Spleen (tissue), 11 donors: ENCODE results near the gene BCL3. TPM values are rescaled to one million over a fixed set of nuclear protein-coding genes. Genes with fewer than 3 reads are reported as not detected.
A peak's percentile ranks its signal among the peaks of the same experiment; 100 is the strongest.

Experiments used
- DNase-seq: peaks from one replicate; pipeline ENCODE4 v3.0.0-alpha.2; 2020
- H3K27ac ChIP-seq, 8 donors: fragments of 200-600 bp; sonication (generic) in 7 of 8; 1 replicate in 4 of 8; 2 replicates in 4 of 8; pipeline versions ENCODE4 v1.5.0 to v1.8.0; 2016 to 2021; ENCODE audit warnings: inconsistent platforms in 4 of 8, mild to moderate bottlenecking in 4 of 8, moderate library complexity in 1 of 8
- H3K27me3 ChIP-seq, 7 donors: fragments of 200-600 bp; sonication (generic) in 6 of 7; replicated peaks in 1 of 7; 1 replicate in 4 of 7; 2 replicates in 3 of 7; pipeline versions ENCODE4 v1.5.0 to v1.8.0; 2016 to 2021; ENCODE audit warnings: inconsistent platforms in 3 of 7, mild to moderate bottlenecking in 1 of 7
- H3K36me3 ChIP-seq, 6 donors: fragments of 200-600 bp; sonication (generic) in 5 of 6; 1 replicate in 4 of 6; 2 replicates in 2 of 6; pipeline versions ENCODE4 v1.5.0 to v1.8.0; 2016 to 2021; ENCODE audit warnings: inconsistent platforms in 2 of 6
- H3K4me1 ChIP-seq, 6 donors: fragments of 200-600 bp; sonication (generic) in 5 of 6; 1 replicate in 3 of 6; 2 replicates in 3 of 6; pipeline versions ENCODE4 v1.5.0 to v1.8.0; 2016 to 2021; ENCODE audit warnings: inconsistent platforms in 3 of 6
- H3K4me3 ChIP-seq, 8 donors: fragments of 200-600 bp; sonication (generic) in 7 of 8; 1 replicate in 4 of 8; 2 replicates in 4 of 8; pipeline versions ENCODE4 v1.5.0 to v1.8.0; 2016 to 2021; ENCODE audit warnings: inconsistent platforms in 4 of 8, mild to moderate bottlenecking in 4 of 8, moderate library complexity in 2 of 8
- H3K9me3 ChIP-seq, 8 donors: fragments of 200-600 bp; sonication (generic) in 7 of 8; 1 replicate in 4 of 8; 2 replicates in 4 of 8; pipeline versions ENCODE4 v1.5.0 to v1.8.0; 2016 to 2021; ENCODE audit warnings: inconsistent platforms in 4 of 8
- POLR2A ChIP-seq, 3 donors: fragments of 450-650 bp; IDR thresholded peaks; one replicate each; pipeline ENCODE4 v1.5.1; 2017; ENCODE audit warnings: antibody characterized with exemption in 3 of 3, mild to moderate bottlenecking in 1 of 3
- POLR2AphosphoS5 ChIP-seq, 3 donors: sonication (generic); formaldehyde crosslinking; IDR thresholded peaks; one replicate each; pipeline ENCODE4 v1.5.1; 2017; ENCODE audit warnings: antibody characterized with exemption in 3 of 3
- WGBS, 5 donors: extraction: QIAGEN DNeasy Blood & Tissue Kit in 3 of 5; methylation state at CpG; one replicate each; pipeline versions ENCODE4 v1.1.5 to v1.1.7; 2013 to 2018; 5-methylcytosine and 5-hydroxymethylcytosine counted together
- intact Hi-C: fragments of 100-400 bp; cut with DNase I; formaldehyde crosslinking; loops from one replicate; pipeline ENCODE4 v1.15.0; 2023; ENCODE audit warnings: low total_unique reads
- microRNA-seq, 3 donors: library from miRNA; unstranded; fragments of <30 nt; microRNA quantifications; one replicate each; pipeline versions ENCODE4 to v1.1.0, GENCODE V29; 2019 to 2020
- polyA plus RNA-seq, 3 donors: library from polyadenylated mRNA; stranded (reverse); fragments of 200-250 nt; gene quantifications; one replicate each; pipeline ENCODE4 v1.2.1, GENCODE V29; 2013
- small RNA-seq, 4 donors: library from RNA; depleted of rRNA; stranded (forward); fragments of <200 nt; gene quantifications; one replicate each; pipeline ENCODE3, GENCODE V24; 2016
- total RNA-seq, 7 donors: library from RNA; depleted of rRNA in 3 of 7; stranded (reverse); fragments of >200 nt in 3 of 7; fragmentation: NEBNext Ultra II Directional in 4 of 7; extraction: Animal tissue kit (Norgen Biotek cat#: 25700) in 4 of 7; gene quantifications; one replicate each; pipeline versions ENCODE4 v1.1.0 to v1.2.1, GENCODE V29; 2016 to 2021
- TF ChIP-seq, protein P1 (sequence below), 11 experiments: fragments of 200-600 bp in 7 of 11; fragments of 450-650 bp in 4 of 11; sonication (generic) in 4 of 11; IDR thresholded peaks in 8 of 11; conservative IDR thresholded peaks in 3 of 11; 1 replicate in 7 of 11; 2 replicates in 4 of 11; pipeline versions ENCODE4 v1.4.0 to v1.8.0; 2016 to 2021; ENCODE audit warnings: antibody characterized with exemption in 11 of 11, inconsistent platforms in 4 of 11, mild to moderate bottlenecking in 1 of 11
- donor health status: healthy with polysubstance abuse.
- donor health status: DM: no; HTN: no; CAD: no; lungs with moderate emphysema.
- donor health status: DM: no; HTN: no; CAD: no.
- donor health status: Bipolar disorder and iron deficiency.
- donor health status: healthy.
- donor health status: DM: no; HTN: no; CAD: no.
- donor health status: DM: yes; HTN: yes; CAD: no.

BCL3 gene
- total and polyA plus RNA-seq, 10 donors, result 26.5 to 229 (median 76.9) TPM

DNA sequence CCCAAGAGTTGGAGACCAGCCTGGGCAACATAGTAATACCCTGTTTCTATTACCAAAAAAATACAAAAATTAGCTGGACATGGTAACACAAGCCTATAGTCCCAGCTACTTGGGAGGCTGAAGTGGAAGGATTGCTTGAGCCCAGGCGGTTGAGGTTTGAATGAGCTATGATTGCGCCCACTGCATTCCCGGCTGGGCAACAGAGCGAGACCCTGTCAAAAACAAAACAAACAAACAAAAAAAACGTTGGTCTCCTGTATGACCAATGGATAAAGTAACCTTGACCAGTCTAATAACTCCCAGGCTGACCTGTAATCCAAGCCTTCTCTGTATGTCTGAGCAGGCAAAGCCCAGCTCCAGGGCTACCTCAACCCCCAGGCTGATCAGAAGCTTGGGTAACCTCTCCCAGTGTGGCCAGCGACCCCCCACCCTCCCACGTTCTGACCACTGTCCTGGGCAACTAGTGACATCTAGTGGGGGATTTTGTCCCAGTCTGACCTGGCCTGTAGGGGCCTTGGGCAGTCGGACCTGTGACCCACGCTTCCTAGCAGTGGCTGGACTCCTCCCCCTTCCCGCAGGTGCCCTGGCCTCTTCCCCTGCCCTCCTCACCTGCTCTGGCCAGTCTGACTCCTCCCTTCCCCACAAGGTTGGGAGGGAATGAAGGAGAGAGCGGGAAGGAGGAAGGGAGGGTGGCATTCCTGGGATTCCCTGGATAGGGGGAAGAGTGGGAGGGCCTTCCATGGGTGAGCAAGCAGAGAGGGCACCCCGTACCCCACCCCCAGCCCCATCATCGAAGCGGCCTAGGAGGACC is 59.3 kb downstream of the BCL3 start:
- TF ChIP-seq POLR2A (IDR thresholded peaks at IDR 0.05) (no peak), POLR2AphosphoS5 (IDR thresholded peaks at IDR 0.05) (no peak)
- TF ChIP-seq, protein P1, sequence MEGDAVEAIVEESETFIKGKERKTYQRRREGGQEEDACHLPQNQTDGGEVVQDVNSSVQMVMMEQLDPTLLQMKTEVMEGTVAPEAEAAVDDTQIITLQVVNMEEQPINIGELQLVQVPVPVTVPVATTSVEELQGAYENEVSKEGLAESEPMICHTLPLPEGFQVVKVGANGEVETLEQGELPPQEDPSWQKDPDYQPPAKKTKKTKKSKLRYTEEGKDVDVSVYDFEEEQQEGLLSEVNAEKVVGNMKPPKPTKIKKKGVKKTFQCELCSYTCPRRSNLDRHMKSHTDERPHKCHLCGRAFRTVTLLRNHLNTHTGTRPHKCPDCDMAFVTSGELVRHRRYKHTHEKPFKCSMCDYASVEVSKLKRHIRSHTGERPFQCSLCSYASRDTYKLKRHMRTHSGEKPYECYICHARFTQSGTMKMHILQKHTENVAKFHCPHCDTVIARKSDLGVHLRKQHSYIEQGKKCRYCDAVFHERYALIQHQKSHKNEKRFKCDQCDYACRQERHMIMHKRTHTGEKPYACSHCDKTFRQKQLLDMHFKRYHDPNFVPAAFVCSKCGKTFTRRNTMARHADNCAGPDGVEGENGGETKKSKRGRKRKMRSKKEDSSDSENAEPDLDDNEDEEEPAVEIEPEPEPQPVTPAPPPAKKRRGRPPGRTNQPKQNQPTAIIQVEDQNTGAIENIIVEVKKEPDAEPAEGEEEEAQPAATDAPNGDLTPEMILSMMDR (IDR thresholded peaks at IDR 0.05 in 8 of 11, conservative IDR thresholded peaks at IDR 0.05 in 3 of 11), result peak in 7 of 11 experiments; percentile 32 to 51 (median 37)
- Histone ChIP-seq H3K9me3 (peaks cover 0 to 5% (median 0%) of the 10 kb centered on the region in 8 donors), H3K27ac (peak overlapping the region in 6 of 8 donors; percentile 8 to 75 (median 64)), H3K36me3 (peaks cover 0 to 6% (median 0%) of the 10 kb centered on the region in 6 donors), H3K27me3 (peaks cover 0 to 36% (median 0%) of the 10 kb centered on the region in 7 donors), H3K4me3 (peak overlapping the region in 2 of 8 donors; percentile 56 to 71), H3K4me1 (peaks cover 6 to 35% (median 27%) of the 10 kb centered on the region in 6 donors)
- WGBS, 5 donors, result 29 to 42% (median 34%) methylated on average over 14 of the region's 14 CpGs
- intact Hi-C loops, result no loop called here
- no peak for DNase-seq

DNA sequence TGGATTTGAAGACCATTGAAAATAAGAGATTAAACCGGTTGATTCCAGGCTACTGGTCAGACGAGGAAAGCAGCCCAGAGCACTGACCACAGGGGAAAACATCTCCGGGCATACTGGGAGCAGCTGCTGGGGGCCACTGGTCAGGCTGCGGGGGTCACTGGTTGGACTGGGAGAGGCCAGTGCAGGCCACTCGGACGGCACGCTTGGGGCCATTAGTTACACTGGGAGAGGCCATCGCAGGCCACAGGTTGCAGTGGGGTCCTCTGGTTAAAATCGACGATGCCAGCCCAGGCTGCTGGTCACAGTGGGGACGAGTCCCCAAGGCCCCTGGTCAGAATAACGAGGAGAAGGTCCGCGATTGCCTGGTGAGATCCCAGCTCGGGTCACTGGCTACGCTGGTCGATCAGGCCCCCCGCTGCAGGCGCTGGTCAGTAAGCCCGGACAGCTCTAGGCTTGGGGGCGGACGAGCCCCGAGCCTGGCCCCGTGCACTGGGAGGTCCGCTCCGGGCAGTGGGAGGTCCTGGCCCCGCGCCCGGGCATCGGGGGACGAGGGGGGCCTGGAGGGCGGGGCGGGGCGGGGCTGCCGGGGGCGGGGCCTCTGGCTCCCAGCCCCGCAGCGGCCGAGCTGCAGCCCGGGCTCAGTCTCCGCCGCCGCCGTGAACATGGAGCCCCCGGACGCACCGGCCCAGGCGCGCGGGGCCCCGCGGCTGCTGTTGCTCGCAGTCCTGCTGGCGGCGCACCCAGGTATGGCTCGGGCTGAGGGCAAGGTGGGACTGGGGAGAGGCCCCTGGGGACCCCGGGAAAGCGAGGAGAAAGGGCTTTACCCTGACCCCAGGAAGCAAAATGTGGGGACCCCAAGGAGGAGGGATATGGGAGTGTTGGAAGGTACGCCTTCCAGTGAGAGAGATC is 60.2 kb downstream of the BCL3 start, which contains the start of gene BCAM:
Gene BCAM (plus strand): TSS at position 641 of the 909 bp plus-strand sequence. CDS start 22 bp downstream, at position 663.
- peak; percentile 85 for DNase-seq
- TF ChIP-seq POLR2AphosphoS5 (IDR thresholded peaks at IDR 0.05) (peak; percentile 65 to 81 (median 79)), POLR2A (IDR thresholded peaks at IDR 0.05) (peak in 2 of 3 donors; percentile 3 to 38)
- TF ChIP-seq, protein P1 (IDR thresholded peaks at IDR 0.05 in 8 of 11, conservative IDR thresholded peaks at IDR 0.05 in 3 of 11), result no peak
- peaks cover 0 to 36% (median 0%) of the 10 kb centered on the region in 7 donors for H3K27me3 ChIP-seq
- H3K9me3 ChIP-seq, result peaks cover 0 to 5% (median 0%) of the 10 kb centered on the region in 8 donors
- peak within 1 kb of the TSS in 6 of 8 donors; percentile 8 to 75 (median 64) for H3K27ac ChIP-seq
- 3 to 10% (median 5%) methylated on average over 13 to 59 of the region's 59 CpGs for WGBS, 5 donors
- H3K4me3 ChIP-seq, result peak within 1 kb of the TSS; percentile 34 to 71 (median 46)
- H3K36me3 ChIP-seq, result peaks cover 0 to 14% (median 3%) of the 10 kb centered on the region in 6 donors
- H3K4me1 ChIP-seq, result peaks cover 6 to 35% (median 27%) of the 10 kb centered on the region in 6 donors
- intact Hi-C loops, result no loop called here

Small RNAs within 50 kb of the gene (microRNA-seq; reads per million reads assigned to microRNA genes)
- 0 reads per million in 3 donors for gene MIR8085

Small RNAs within 50 kb of the gene (small RNA-seq; reads per million reads assigned to genes)
- gene RF00156, result 0 reads per million in 4 donors
- gene RF00285, result 0 reads per million in 4 donors

Other genes with a start within 250 kb of the BCL3 start
- gene ZNF180, start 248.2 kb upstream of the BCL3 start, total RNA-seq, result 10 to 100 TPM in 6 of 7 donors, 1 to 10 TPM in 1; 7.3 to 25.0 (median 12.7) TPM
- 1 to 10 TPM; 4.1 to 5.3 (median 4.3) TPM for gene ZNF180, start 248.2 kb upstream of the BCL3 start, polyA plus RNA-seq
- gene CEACAM20, start 219.0 kb upstream of the BCL3 start, total RNA-seq, result not detected
- gene CEACAM20, start 219.0 kb upstream of the BCL3 start, polyA plus RNA-seq, result not detected
- not detected for gene IGSF23, start 135.1 kb upstream of the BCL3 start, total RNA-seq
- not detected for gene IGSF23, start 135.1 kb upstream of the BCL3 start, polyA plus RNA-seq
- gene PVR, start 104.8 kb upstream of the BCL3 start, total RNA-seq, result 10 to 100 TPM; 10.2 to 18.4 (median 15.9) TPM
- gene PVR, start 104.8 kb upstream of the BCL3 start, polyA plus RNA-seq, result 1 to 10 TPM; 2.0 to 6.1 (median 3.5) TPM
- 1 to 10 TPM; 2.3 to 6.8 (median 4.3) TPM for gene CEACAM19, start 77.2 kb upstream of the BCL3 start, total RNA-seq
- gene CEACAM19, start 77.2 kb upstream of the BCL3 start, polyA plus RNA-seq, result 1 to 10 TPM; 1.0 to 3.9 (median 3.5) TPM
- gene CEACAM16, start 49.6 kb upstream of the BCL3 start, total RNA-seq, result not detected
- not detected for gene CEACAM16, start 49.6 kb upstream of the BCL3 start, polyA plus RNA-seq
- gene CBLC, start 29.2 kb downstream of the BCL3 start, total RNA-seq, result not detected
- gene CBLC, start 29.2 kb downstream of the BCL3 start, polyA plus RNA-seq, result not detected
- gene BCAM, start 60.4 kb downstream of the BCL3 start, total RNA-seq, result 10 to 100 TPM; 26.3 to 64.8 (median 55.6) TPM
- 10 to 100 TPM in 1 of 3 donors, 1 to 10 TPM in 2; 4.9 to 28.6 (median 8.0) TPM for gene BCAM, start 60.4 kb downstream of the BCL3 start, polyA plus RNA-seq
- 100 to 1,000 TPM in 4 of 7 donors, 10 to 100 TPM in 3; 94.1 to 136 (median 101) TPM for gene NECTIN2, start 97.6 kb downstream of the BCL3 start, total RNA-seq
- 10 to 100 TPM; 14.3 to 57.1 (median 41.6) TPM for gene NECTIN2, start 97.6 kb downstream of the BCL3 start, polyA plus RNA-seq
- gene TOMM40, start 142.5 kb downstream of the BCL3 start, total RNA-seq, result 10 to 100 TPM; 25.8 to 49.0 (median 33.0) TPM
- gene TOMM40, start 142.5 kb downstream of the BCL3 start, polyA plus RNA-seq, result 10 to 100 TPM; 19.3 to 33.9 (median 30.4) TPM
- gene APOE, start 157.1 kb downstream of the BCL3 start, total RNA-seq, result 1,000 to 10,000 TPM in 1 of 7 donors, 100 to 1,000 TPM in 6; 321 to 2,099 (median 745) TPM
- gene APOE, start 157.1 kb downstream of the BCL3 start, polyA plus RNA-seq, result 1,000 to 10,000 TPM in 1 of 3 donors, 100 to 1,000 TPM in 2; 198 to 1,046 (median 619) TPM
- gene APOC1, start 165.9 kb downstream of the BCL3 start, total RNA-seq, result 100 to 1,000 TPM in 6 of 7 donors, 10 to 100 TPM in 1; 90.0 to 355 (median 195) TPM
- 100 to 1,000 TPM in 2 of 3 donors, 10 to 100 TPM in 1; 99.4 to 465 (median 348) TPM for gene APOC1, start 165.9 kb downstream of the BCL3 start, polyA plus RNA-seq
- gene APOC4, start 193.5 kb downstream of the BCL3 start, total RNA-seq, result not detected
- gene APOC4, start 193.5 kb downstream of the BCL3 start, polyA plus RNA-seq, result under 1 TPM; 0.24 to 0.42 (median 0.32) TPM
- 1 to 10 TPM in 6 of 7 donors, not detected in 1; 1.8 to 5.0 (median 2.6) TPM for gene APOC2, start 197.3 kb downstream of the BCL3 start, total RNA-seq
- gene APOC2, start 197.3 kb downstream of the BCL3 start, polyA plus RNA-seq, result 10 to 100 TPM in 1 of 3 donors, 1 to 10 TPM in 2; 1.2 to 34.0 (median 6.2) TPM
- gene CLPTM1, start 206.7 kb downstream of the BCL3 start, total RNA-seq, result 10 to 100 TPM; 66.5 to 97.6 (median 91.0) TPM
- 10 to 100 TPM; 44.9 to 62.8 (median 47.8) TPM for gene CLPTM1, start 206.7 kb downstream of the BCL3 start, polyA plus RNA-seq